ENCODE data around the gene THSD7B.

Gene THSD7B

GRCh38 chr2:136777391-136777790, 12.0 kb downstream of the THSD7B start (continued):
- TF ChIP-seq POU6F1 (CRISPR knock-in tag; IDR thresholded peaks at IDR 0.05; ENCODE audit: borderline replicate concordance, low read depth) (no peak), ZNF70 (CRISPR knock-in tag; IDR thresholded peaks at IDR 0.05) (no peak), CSDC2 (CRISPR knock-in tag; IDR thresholded peaks at IDR 0.05) (no peak), ZNF8 (CRISPR knock-in tag; IDR thresholded peaks at IDR 0.05) (no peak), TCF4 (CRISPR knock-in tag; IDR thresholded peaks at IDR 0.05; ENCODE audit: borderline replicate concordance) (no peak), TOX (CRISPR knock-in tag; IDR thresholded peaks at IDR 0.05; ENCODE audit: borderline replicate concordance) (no peak)

GRCh38 chr2:136783856-136784255, 18.5 kb downstream of the THSD7B start:
- TF ChIP-seq TOX (CRISPR knock-in tag; IDR thresholded peaks at IDR 0.05; ENCODE audit: borderline replicate concordance) (no peak), CREB5 (CRISPR knock-in tag; IDR thresholded peaks at IDR 0.05; ENCODE audit: low read depth) (no peak), PPARA (CRISPR knock-in tag; IDR thresholded peaks at IDR 0.05; ENCODE audit: borderline replicate concordance) (no peak), ZNF8 (CRISPR knock-in tag; IDR thresholded peaks at IDR 0.05) (no peak), ARNTL (CRISPR knock-in tag; IDR thresholded peaks at IDR 0.05; ENCODE audit: borderline replicate concordance, low read depth) (no peak), RARB (CRISPR knock-in tag; IDR thresholded peaks at IDR 0.05) (no peak), CSRNP3 (CRISPR knock-in tag; IDR thresholded peaks at IDR 0.05) (no peak), SNAI2 (CRISPR knock-in tag; IDR thresholded peaks at IDR 0.05) (no peak), ZFP30 (CRISPR knock-in tag; IDR thresholded peaks at IDR 0.05) (no peak), ZNF565 (CRISPR knock-in tag; conservative IDR thresholded peaks at IDR 0.05; ENCODE audit: low read depth) (no peak), ESRRG (CRISPR knock-in tag; IDR thresholded peaks at IDR 0.05) (no peak), ZFP3 (CRISPR knock-in tag; IDR thresholded peaks at IDR 0.05) (no peak), ISL1 (CRISPR knock-in tag; IDR thresholded peaks at IDR 0.05) (no peak), PATZ1 (CRISPR knock-in tag; IDR thresholded peaks at IDR 0.05; ENCODE audit: borderline replicate concordance) (no peak), TCF4 (CRISPR knock-in tag; IDR thresholded peaks at IDR 0.05; ENCODE audit: borderline replicate concordance) (no peak)
- ATAC-seq, result no peak

GRCh38 chr2:136785215-136785614, 19.9 kb downstream of the THSD7B start:
- no peak for ATAC-seq
- TF ChIP-seq ZFP3 (CRISPR knock-in tag; IDR thresholded peaks at IDR 0.05) (no peak), ZNF565 (CRISPR knock-in tag; conservative IDR thresholded peaks at IDR 0.05; ENCODE audit: low read depth) (no peak), TOX (CRISPR knock-in tag; IDR thresholded peaks at IDR 0.05; ENCODE audit: borderline replicate concordance) (no peak), TCF4 (CRISPR knock-in tag; IDR thresholded peaks at IDR 0.05; ENCODE audit: borderline replicate concordance) (no peak), ZNF70 (CRISPR knock-in tag; IDR thresholded peaks at IDR 0.05) (no peak), ZNF8 (CRISPR knock-in tag; IDR thresholded peaks at IDR 0.05) (no peak), ZFP30 (CRISPR knock-in tag; IDR thresholded peaks at IDR 0.05) (no peak), SNAI2 (CRISPR knock-in tag; IDR thresholded peaks at IDR 0.05) (no peak), ARNTL (CRISPR knock-in tag; IDR thresholded peaks at IDR 0.05; ENCODE audit: borderline replicate concordance, low read depth) (no peak), TSHZ2 (CRISPR knock-in tag; IDR thresholded peaks at IDR 0.05) (no peak), CREB5 (CRISPR knock-in tag; IDR thresholded peaks at IDR 0.05; ENCODE audit: low read depth) (no peak), ZC3H10 (CRISPR knock-in tag; IDR thresholded peaks at IDR 0.05) (no peak), POU6F1 (CRISPR knock-in tag; IDR thresholded peaks at IDR 0.05; ENCODE audit: borderline replicate concordance, low read depth) (no peak), ESRRG (CRISPR knock-in tag; IDR thresholded peaks at IDR 0.05) (no peak), ISL1 (CRISPR knock-in tag; IDR thresholded peaks at IDR 0.05) (no peak), PPARA (CRISPR knock-in tag; IDR thresholded peaks at IDR 0.05; ENCODE audit: borderline replicate concordance) (no peak), BACH2 (CRISPR knock-in tag; IDR thresholded peaks at IDR 0.05; ENCODE audit: borderline replicate concordance) (no peak), PATZ1 (CRISPR knock-in tag; IDR thresholded peaks at IDR 0.05; ENCODE audit: borderline replicate concordance) (no peak)

Measured in SK-N-SH treated with all-trans-retinoic acid at 6 μM for 48 hours (cell line).